GM23338 (cell line): ENCODE measurements around the gene WDR75. TPM values are rescaled to one million over a fixed set of nuclear protein-coding genes. Genes with fewer than 3 reads are reported as not detected.

ENCODE experiments used
- ATAC-seq: fragments of 200-7000 bp; cut with Tn5 transposase; 3 replicates; pipeline ENCODE4 v1.9.1; 2020
- DNase-seq: peaks from one replicate; pipeline ENCODE4 v3.0.0-alpha.2; 2015; ENCODE audit warnings: low spot score
- H2AFZ ChIP-seq: fragments of 200-600 bp; sonication (generic); 2 replicates; pipeline ENCODE4 v1.8.0; 2016; ENCODE audit warnings: antibody characterized with exemption, mild to moderate bottlenecking, moderate library complexity
- H3F3A ChIP-seq: fragments of 200-600 bp; sonication (generic); replicated peaks from 2 replicates; pipeline ENCODE4 v1.8.0; 2017; ENCODE audit warnings: antibody characterized with exemption, mixed run types, low read depth
- H3K27ac ChIP-seq: fragments of 200-600 bp; sonication (generic); 2 replicates; pipeline ENCODE4 v1.6.1; 2016; ENCODE audit warnings: low read depth
- H3K27me3 ChIP-seq: fragments of 200-600 bp; sonication (generic); 2 replicates; pipeline ENCODE4 v1.8.0; 2016; ENCODE audit warnings: mild to moderate bottlenecking, mixed run types, moderate library complexity; ENCODE audit not compliant: insufficient read depth
- H3K36me3 ChIP-seq: fragments of 200-600 bp; sonication (generic); 2 replicates; pipeline ENCODE4 v1.8.0; 2016; ENCODE audit warnings: mild to moderate bottlenecking; ENCODE audit not compliant: insufficient read depth
- H3K4me1 ChIP-seq: fragments of 200-600 bp; sonication (generic); 2 replicates; pipeline ENCODE4 v1.8.0; 2016; ENCODE audit warnings: mild to moderate bottlenecking, moderate library complexity; ENCODE audit not compliant: insufficient read depth
- H3K4me2 ChIP-seq: fragments of 200-600 bp; sonication (generic); 2 replicates; pipeline ENCODE4 v1.7.1; 2017; ENCODE audit warnings: mixed run types
- H3K4me3 ChIP-seq: fragments of 200-600 bp; sonication (generic); 2 replicates; pipeline ENCODE4 v1.6.1; 2016; ENCODE audit warnings: mixed run types
- H3K79me2 ChIP-seq: fragments of 200-600 bp; sonication (generic); replicated peaks from 2 replicates; pipeline ENCODE4 v1.8.0; 2017; ENCODE audit warnings: mild to moderate bottlenecking; ENCODE audit not compliant: insufficient read depth
- H3K9me2 ChIP-seq: fragments of 200-600 bp; sonication (generic); 2 replicates; pipeline ENCODE4 v1.8.0; 2017; ENCODE audit not compliant: insufficient read depth
- H4K20me1 ChIP-seq: fragments of 200-600 bp; sonication (generic); replicated peaks from 2 replicates; pipeline ENCODE4 v1.8.0; 2017; ENCODE audit warnings: mild to moderate bottlenecking; ENCODE audit not compliant: insufficient read depth
- H3K27ac Mint-ChIP-seq: 2 replicates; pipeline ENCODE4 v1.8.0; 2020; ENCODE audit warnings: inconsistent platforms, mild to moderate bottlenecking, moderate library complexity, mixed read lengths
- H3K27me3 Mint-ChIP-seq: 3 replicates; pipeline ENCODE4 v1.8.0; 2022; ENCODE audit warnings: low read depth, mild to moderate bottlenecking, moderate library complexity, mixed read lengths, inconsistent platforms; ENCODE audit not compliant: insufficient read depth, poor library complexity
- H3K36me3 Mint-ChIP-seq: 3 replicates; pipeline ENCODE4 v1.8.0; 2021; ENCODE audit warnings: low read depth, mild to moderate bottlenecking, inconsistent platforms, moderate library complexity, mixed read lengths
- H3K4me1 Mint-ChIP-seq: 3 replicates; pipeline ENCODE4 v1.8.0; 2020; ENCODE audit warnings: mild to moderate bottlenecking, inconsistent platforms, mixed read lengths
- H3K4me3 Mint-ChIP-seq: 3 replicates; pipeline ENCODE4 v1.8.0; 2021; ENCODE audit warnings: moderate library complexity, mild to moderate bottlenecking, inconsistent platforms, mixed read lengths
- H3K9me3 Mint-ChIP-seq: 3 replicates; pipeline ENCODE4 v1.8.0; 2020; ENCODE audit warnings: moderate library complexity, mild to moderate bottlenecking, inconsistent platforms, mixed read lengths
- CREB1 ChIP-seq: fragments of 250-450 bp; sonication (Bioruptor Pico); IDR thresholded peaks from 2 replicates; pipeline ENCODE4 v1.5.0; 2020; ENCODE audit warnings: low read depth, mild to moderate bottlenecking, moderate library complexity
- EZH2 ChIP-seq: fragments of 200-600 bp; sonication (generic); IDR thresholded peaks from one replicate; pipeline ENCODE4 v1.8.0; 2017; ENCODE audit warnings: antibody characterized with exemption, mild to moderate bottlenecking, low read depth; ENCODE audit not compliant: unreplicated experiment
- EZH2phosphoT487 ChIP-seq: fragments of 200-600 bp; sonication (generic); IDR thresholded peaks from one replicate; pipeline ENCODE4 v1.8.1; 2018; ENCODE audit warnings: antibody characterized with exemption; ENCODE audit not compliant: unreplicated experiment
- JUNB ChIP-seq: IDR thresholded peaks from one replicate; pipeline ENCODE4 v1.6.1; 2016; ENCODE audit warnings: antibody characterized with exemption; ENCODE audit not compliant: unreplicated experiment
- POLR2AphosphoS5 ChIP-seq: IDR thresholded peaks from 2 replicates; pipeline ENCODE4 v1.6.1; 2016; ENCODE audit warnings: antibody characterized with exemption, low read depth
- STAT1 ChIP-seq: IDR thresholded peaks from one replicate; pipeline ENCODE4 v1.6.1; 2016; ENCODE audit warnings: antibody characterized with exemption; ENCODE audit not compliant: unreplicated experiment
- polyA plus RNA-seq: library from polyadenylated mRNA; unstranded; fragments of >200 nt; fragmentation: Nextera tagmentation; extraction: Ambion mirVana; gene quantifications from 2 replicates; pipeline ENCODE4 v1.2.1, GENCODE V29; 2016
- total RNA-seq: library from RNA; depleted of rRNA; stranded (reverse); fragments of >200 nt; shearing (Covaris generic); gene quantifications from 2 replicates; pipeline ENCODE4 v1.2.3, GENCODE V29; 2014
- TF ChIP-seq, protein P1 (sequence below): fragments of 250-450 bp; sonication (Bioruptor Pico); IDR thresholded peaks from 2 replicates; pipeline ENCODE4 v1.5.0; 2020; ENCODE audit warnings: mild to moderate bottlenecking, moderate library complexity
- TF ChIP-seq, protein P2 (sequence below): IDR thresholded peaks from 2 replicates; pipeline ENCODE4 v1.6.1; 2016; ENCODE audit warnings: antibody characterized with exemption
- TF ChIP-seq, protein P3 (sequence below): IDR thresholded peaks from one replicate; pipeline ENCODE4 v1.6.1; 2018; ENCODE audit warnings: antibody characterized with exemption; ENCODE audit not compliant: unreplicated experiment

Gene WDR75
- total and polyA plus RNA-seq, 2 experiments from 2014 or later = 57.2 to 80.9 TPM

DNA sequence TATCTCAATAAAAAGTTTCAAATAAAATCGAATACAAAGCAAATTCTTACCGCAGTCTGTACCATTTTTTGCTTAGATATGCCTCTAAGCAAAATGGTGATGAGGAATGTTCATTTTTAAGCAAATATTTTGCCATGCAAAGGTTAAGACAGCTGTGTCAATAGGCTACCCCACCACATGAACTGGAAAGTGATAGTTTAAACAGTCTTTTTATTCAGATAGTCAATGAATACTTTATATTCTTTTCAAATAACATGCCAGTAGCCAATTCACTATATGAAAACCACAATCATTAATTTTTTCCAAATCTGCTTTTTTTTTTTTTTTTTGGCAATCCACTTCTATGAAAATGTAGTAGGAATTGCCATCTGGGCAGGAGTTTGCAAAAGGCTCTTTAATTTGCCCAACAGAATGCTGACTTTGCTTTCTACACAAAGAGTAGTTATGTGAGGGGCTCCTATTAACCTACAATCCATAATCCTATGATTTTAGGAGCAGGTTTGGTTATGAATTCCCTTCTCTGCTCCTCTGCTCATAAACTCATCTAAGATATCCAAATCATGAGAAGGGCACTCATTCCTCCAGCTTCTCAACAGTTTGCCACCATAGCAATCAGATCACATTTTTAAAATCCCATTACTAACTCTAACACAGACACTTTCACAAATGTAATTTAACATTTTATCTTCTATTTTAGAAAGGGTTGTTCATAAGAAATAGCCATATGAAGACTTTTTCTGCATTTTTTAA lies 70.1 kb downstream of the WDR75 start (continued):
- TF ChIP-seq, protein P1, sequence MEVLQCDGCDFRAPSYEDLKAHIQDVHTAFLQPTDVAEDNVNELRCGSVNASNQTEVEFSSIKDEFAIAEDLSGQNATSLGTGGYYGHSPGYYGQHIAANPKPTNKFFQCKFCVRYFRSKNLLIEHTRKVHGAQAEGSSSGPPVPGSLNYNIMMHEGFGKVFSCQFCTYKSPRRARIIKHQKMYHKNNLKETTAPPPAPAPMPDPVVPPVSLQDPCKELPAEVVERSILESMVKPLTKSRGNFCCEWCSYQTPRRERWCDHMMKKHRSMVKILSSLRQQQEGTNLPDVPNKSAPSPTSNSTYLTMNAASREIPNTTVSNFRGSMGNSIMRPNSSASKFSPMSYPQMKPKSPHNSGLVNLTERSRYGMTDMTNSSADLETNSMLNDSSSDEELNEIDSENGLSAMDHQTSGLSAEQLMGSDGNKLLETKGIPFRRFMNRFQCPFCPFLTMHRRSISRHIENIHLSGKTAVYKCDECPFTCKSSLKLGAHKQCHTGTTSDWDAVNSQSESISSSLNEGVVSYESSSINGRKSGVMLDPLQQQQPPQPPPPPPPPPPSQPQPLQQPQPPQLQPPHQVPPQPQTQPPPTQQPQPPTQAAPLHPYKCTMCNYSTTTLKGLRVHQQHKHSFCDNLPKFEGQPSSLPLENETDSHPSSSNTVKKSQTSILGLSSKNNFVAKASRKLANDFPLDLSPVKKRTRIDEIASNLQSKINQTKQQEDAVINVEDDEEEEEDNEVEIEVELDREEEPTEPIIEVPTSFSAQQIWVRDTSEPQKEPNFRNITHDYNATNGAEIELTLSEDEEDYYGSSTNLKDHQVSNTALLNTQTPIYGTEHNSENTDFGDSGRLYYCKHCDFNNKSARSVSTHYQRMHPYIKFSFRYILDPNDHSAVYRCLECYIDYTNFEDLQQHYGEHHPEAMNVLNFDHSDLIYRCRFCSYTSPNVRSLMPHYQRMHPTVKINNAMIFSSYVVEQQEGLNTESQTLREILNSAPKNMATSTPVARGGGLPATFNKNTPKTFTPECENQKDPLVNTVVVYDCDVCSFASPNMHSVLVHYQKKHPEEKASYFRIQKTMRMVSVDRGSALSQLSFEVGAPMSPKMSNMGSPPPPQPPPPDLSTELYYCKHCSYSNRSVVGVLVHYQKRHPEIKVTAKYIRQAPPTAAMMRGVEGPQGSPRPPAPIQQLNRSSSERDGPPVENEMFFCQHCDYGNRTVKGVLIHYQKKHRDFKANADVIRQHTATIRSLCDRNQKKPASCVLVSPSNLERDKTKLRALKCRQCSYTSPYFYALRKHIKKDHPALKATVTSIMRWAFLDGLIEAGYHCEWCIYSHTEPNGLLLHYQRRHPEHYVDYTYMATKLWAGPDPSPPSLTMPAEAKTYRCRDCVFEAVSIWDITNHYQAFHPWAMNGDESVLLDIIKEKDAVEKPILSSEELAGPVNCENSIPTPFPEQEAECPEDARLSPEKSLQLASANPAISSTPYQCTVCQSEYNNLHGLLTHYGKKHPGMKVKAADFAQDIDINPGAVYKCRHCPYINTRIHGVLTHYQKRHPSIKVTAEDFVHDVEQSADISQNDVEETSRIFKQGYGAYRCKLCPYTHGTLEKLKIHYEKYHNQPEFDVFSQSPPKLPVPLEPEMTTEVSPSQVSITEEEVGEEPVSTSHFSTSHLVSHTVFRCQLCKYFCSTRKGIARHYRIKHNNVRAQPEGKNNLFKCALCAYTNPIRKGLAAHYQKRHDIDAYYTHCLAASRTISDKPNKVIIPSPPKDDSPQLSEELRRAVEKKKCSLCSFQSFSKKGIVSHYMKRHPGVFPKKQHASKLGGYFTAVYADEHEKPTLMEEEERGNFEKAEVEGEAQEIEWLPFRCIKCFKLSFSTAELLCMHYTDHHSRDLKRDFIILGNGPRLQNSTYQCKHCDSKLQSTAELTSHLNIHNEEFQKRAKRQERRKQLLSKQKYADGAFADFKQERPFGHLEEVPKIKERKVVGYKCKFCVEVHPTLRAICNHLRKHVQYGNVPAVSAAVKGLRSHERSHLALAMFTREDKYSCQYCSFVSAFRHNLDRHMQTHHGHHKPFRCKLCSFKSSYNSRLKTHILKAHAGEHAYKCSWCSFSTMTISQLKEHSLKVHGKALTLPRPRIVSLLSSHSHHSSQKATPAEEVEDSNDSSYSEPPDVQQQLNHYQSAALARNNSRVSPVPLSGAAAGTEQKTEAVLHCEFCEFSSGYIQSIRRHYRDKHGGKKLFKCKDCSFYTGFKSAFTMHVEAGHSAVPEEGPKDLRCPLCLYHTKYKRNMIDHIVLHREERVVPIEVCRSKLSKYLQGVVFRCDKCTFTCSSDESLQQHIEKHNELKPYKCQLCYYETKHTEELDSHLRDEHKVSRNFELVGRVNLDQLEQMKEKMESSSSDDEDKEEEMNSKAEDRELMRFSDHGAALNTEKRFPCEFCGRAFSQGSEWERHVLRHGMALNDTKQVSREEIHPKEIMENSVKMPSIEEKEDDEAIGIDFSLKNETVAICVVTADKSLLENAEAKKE (CRISPR knock-in tag) = no peak

DNA sequence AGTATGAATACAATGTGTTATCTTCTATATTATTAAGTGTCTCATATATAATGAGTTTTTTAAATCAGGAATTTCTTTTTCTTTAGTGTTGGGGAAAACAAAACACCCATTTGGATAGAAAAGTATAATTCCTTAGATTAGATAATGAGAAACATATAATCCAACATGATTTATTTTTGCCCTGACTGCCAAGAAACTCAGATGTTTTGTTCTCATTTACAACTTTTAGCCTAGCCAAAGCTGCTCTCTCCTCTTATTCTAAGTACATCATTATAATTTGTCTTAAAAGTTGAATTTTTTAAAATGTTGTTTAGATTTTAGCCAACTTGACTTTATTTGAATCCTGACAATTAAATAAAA lies 70.7 kb downstream of the WDR75 start:
- DNase-seq (no peak), ATAC-seq (no peak)
- H3K79me2 ChIP-seq = no peaks in the 10 kb centered on the region
- H4K20me1 ChIP-seq = no peaks in the 10 kb centered on the region
- Mint-ChIP-seq H3K9me3 (no peaks in the 10 kb centered on the region), H3K4me3 (no peak overlapping the region), H3K27ac (no peak overlapping the region), H3K4me1 (no peaks in the 10 kb centered on the region), H3K27me3 (no peaks in the 10 kb centered on the region), H3K36me3 (no peaks in the 10 kb centered on the region)
- H3K4me2 ChIP-seq = no peak overlapping the region
- no peaks in the 10 kb centered on the region for H3K27me3 ChIP-seq
- no peak overlapping the region for H2AFZ ChIP-seq
- H3K27ac ChIP-seq = no peak overlapping the region
- TF ChIP-seq STAT1 (no peak), CREB1 (no peak), POLR2AphosphoS5 (no peak), EZH2 (no peak), JUNB (no peak), EZH2phosphoT487 (no peak)
- TF ChIP-seq, protein P2, sequence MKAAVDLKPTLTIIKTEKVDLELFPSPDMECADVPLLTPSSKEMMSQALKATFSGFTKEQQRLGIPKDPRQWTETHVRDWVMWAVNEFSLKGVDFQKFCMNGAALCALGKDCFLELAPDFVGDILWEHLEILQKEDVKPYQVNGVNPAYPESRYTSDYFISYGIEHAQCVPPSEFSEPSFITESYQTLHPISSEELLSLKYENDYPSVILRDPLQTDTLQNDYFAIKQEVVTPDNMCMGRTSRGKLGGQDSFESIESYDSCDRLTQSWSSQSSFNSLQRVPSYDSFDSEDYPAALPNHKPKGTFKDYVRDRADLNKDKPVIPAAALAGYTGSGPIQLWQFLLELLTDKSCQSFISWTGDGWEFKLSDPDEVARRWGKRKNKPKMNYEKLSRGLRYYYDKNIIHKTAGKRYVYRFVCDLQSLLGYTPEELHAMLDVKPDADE = no peak
- TF ChIP-seq, protein P3, sequence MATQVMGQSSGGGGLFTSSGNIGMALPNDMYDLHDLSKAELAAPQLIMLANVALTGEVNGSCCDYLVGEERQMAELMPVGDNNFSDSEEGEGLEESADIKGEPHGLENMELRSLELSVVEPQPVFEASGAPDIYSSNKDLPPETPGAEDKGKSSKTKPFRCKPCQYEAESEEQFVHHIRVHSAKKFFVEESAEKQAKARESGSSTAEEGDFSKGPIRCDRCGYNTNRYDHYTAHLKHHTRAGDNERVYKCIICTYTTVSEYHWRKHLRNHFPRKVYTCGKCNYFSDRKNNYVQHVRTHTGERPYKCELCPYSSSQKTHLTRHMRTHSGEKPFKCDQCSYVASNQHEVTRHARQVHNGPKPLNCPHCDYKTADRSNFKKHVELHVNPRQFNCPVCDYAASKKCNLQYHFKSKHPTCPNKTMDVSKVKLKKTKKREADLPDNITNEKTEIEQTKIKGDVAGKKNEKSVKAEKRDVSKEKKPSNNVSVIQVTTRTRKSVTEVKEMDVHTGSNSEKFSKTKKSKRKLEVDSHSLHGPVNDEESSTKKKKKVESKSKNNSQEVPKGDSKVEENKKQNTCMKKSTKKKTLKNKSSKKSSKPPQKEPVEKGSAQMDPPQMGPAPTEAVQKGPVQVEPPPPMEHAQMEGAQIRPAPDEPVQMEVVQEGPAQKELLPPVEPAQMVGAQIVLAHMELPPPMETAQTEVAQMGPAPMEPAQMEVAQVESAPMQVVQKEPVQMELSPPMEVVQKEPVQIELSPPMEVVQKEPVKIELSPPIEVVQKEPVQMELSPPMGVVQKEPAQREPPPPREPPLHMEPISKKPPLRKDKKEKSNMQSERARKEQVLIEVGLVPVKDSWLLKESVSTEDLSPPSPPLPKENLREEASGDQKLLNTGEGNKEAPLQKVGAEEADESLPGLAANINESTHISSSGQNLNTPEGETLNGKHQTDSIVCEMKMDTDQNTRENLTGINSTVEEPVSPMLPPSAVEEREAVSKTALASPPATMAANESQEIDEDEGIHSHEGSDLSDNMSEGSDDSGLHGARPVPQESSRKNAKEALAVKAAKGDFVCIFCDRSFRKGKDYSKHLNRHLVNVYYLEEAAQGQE = no peak
- H3K4me1 ChIP-seq = no peaks in the 10 kb centered on the region
- no peak overlapping the region for H3K4me3 ChIP-seq
- no peaks in the 10 kb centered on the region for H3K36me3 ChIP-seq
- H3K9me2 ChIP-seq = peaks cover 7% of the 10 kb centered on the region; the same call in 1 of the 2 replicates
- no peaks in the 10 kb centered on the region for H3F3A ChIP-seq
